ENCODE results near the gene CDK5R2.

DNA sequence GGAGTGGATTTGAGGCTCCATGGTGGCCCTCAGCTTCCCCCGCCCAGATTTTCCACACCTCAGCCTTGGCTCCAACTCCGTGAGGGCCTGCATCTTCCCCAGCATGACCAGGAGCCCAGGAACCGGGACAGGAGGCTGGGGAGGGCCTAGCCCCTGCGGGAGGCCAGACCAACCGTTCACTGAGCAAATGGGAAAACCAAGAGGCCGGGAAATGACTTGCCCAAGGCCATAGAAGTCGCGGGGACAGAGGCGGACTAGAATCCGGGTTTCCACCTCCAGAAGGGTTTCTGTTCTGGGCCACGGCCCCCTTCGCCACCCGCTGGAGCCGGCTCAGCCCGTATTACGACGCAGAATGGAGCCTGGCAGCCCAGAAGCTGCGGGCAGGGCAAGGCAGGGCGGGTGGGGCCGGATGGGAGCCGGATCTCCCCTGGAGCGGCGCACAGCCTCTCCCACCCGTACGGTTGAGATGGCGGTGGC lies 41.7 kb downstream of the CDK5R2 start:
- TF ChIP-seq, protein P1, sequence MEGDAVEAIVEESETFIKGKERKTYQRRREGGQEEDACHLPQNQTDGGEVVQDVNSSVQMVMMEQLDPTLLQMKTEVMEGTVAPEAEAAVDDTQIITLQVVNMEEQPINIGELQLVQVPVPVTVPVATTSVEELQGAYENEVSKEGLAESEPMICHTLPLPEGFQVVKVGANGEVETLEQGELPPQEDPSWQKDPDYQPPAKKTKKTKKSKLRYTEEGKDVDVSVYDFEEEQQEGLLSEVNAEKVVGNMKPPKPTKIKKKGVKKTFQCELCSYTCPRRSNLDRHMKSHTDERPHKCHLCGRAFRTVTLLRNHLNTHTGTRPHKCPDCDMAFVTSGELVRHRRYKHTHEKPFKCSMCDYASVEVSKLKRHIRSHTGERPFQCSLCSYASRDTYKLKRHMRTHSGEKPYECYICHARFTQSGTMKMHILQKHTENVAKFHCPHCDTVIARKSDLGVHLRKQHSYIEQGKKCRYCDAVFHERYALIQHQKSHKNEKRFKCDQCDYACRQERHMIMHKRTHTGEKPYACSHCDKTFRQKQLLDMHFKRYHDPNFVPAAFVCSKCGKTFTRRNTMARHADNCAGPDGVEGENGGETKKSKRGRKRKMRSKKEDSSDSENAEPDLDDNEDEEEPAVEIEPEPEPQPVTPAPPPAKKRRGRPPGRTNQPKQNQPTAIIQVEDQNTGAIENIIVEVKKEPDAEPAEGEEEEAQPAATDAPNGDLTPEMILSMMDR (CRISPR knock-in tag; IDR thresholded peaks at IDR 0.05) = no peak
- TF ChIP-seq CHD2 (IDR thresholded peaks at IDR 0.05; ENCODE audit: low read depth, low read length) (no peak), HDAC6 (IDR thresholded peaks at IDR 0.05; ENCODE audit: low read depth, low read length) (no peak), KLF13 (CRISPR knock-in tag; IDR thresholded peaks at IDR 0.05) (no peak), RFX1 (IDR thresholded peaks at IDR 0.05) (no peak), RAD51 (IDR thresholded peaks at IDR 0.05; ENCODE audit: borderline replicate concordance) (no peak), NCOA5 (CRISPR knock-in tag; IDR thresholded peaks at IDR 0.05) (no peak), PCBP1 (IDR thresholded peaks at IDR 0.05; ENCODE audit: borderline replicate concordance, low read depth, low read length) (no peak)
- TF ChIP-seq, protein P2, sequence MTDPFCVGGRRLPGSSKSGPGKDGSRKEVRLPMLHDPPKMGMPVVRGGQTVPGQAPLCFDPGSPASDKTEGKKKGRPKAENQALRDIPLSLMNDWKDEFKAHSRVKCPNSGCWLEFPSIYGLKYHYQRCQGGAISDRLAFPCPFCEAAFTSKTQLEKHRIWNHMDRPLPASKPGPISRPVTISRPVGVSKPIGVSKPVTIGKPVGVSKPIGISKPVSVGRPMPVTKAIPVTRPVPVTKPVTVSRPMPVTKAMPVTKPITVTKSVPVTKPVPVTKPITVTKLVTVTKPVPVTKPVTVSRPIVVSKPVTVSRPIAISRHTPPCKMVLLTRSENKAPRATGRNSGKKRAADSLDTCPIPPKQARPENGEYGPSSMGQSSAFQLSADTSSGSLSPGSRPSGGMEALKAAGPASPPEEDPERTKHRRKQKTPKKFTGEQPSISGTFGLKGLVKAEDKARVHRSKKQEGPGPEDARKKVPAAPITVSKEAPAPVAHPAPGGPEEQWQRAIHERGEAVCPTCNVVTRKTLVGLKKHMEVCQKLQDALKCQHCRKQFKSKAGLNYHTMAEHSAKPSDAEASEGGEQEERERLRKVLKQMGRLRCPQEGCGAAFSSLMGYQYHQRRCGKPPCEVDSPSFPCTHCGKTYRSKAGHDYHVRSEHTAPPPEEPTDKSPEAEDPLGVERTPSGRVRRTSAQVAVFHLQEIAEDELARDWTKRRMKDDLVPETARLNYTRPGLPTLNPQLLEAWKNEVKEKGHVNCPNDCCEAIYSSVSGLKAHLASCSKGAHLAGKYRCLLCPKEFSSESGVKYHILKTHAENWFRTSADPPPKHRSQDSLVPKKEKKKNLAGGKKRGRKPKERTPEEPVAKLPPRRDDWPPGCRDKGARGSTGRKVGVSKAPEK (CRISPR knock-in tag; IDR thresholded peaks at IDR 0.05; ENCODE audit: borderline replicate concordance) = no peak
